NCI-H1092 treated with DMSO at 0.1 percent for 48 hours (cell line): ENCODE results near the gene SPTLC1.
A peak's percentile ranks its signal among the peaks of the same experiment; 100 is the strongest.
"Not testable (repeated sequence)": the region's sequence is repeated elsewhere in the genome, so short reads cannot be mapped to it uniquely, and the experiment has no call there.

Experiments used
- DNase-seq: peaks from one replicate; lab custom pipeline; 2025; lab: John Stamatoyannopoulos, UW

SPTLC1 gene

GRCh38 chr9:92115071-92115858, at the start of gene SPTLC1:
Gene SPTLC1 (minus strand): TSS chr9:92115413. CDS start chr9:92115370, 43 bp downstream.
- peak; percentile 95 for DNase-seq

- no peak for DNase-seq
Measured at GRCh38 chr9:92164975-92165374, 49.8 kb upstream of the SPTLC1 start.

- DNase-seq = no peak
Measured at GRCh38 chr9:92164490-92164889, 49.3 kb upstream of the SPTLC1 start.

GRCh38 chr9:92163276-92163675, 48.1 kb upstream of the SPTLC1 start:
- DNase-seq = no peak

- DNase-seq = no peak
Measured at GRCh38 chr9:92160786-92161185, 45.6 kb upstream of the SPTLC1 start.

GRCh38 chr9:92159058-92159457, 43.8 kb upstream of the SPTLC1 start:
- DNase-seq = no peak

- DNase-seq = no peak
Measured at GRCh38 chr9:92158097-92158601, 42.9 kb upstream of the SPTLC1 start.

- not testable (repeated sequence) for DNase-seq
Measured at GRCh38 chr9:92155736-92156135, 40.5 kb upstream of the SPTLC1 start.

- DNase-seq = no peak
Measured at GRCh38 chr9:92155221-92155620, 40.0 kb upstream of the SPTLC1 start.

- not testable (repeated sequence) for DNase-seq
Measured at GRCh38 chr9:92153466-92154415, 38.5 kb upstream of the SPTLC1 start.

GRCh38 chr9:92151691-92152393, 36.6 kb upstream of the SPTLC1 start:
- peak; percentile 58 for DNase-seq

GRCh38 chr9:92150501-92151470, 35.6 kb upstream of the SPTLC1 start:
- not testable (repeated sequence) for DNase-seq

- DNase-seq = no peak
Measured at GRCh38 chr9:92147852-92148180, 32.6 kb upstream of the SPTLC1 start.

GRCh38 chr9:92147030-92147851, 32.0 kb upstream of the SPTLC1 start:
- DNase-seq = no peak

- DNase-seq = no peak
Measured at GRCh38 chr9:92146610-92147009, 31.4 kb upstream of the SPTLC1 start.

- not testable (repeated sequence) for DNase-seq
Measured at GRCh38 chr9:92145784-92146183, 30.6 kb upstream of the SPTLC1 start.

- no peak for DNase-seq
Measured at GRCh38 chr9:92142329-92142728, 27.1 kb upstream of the SPTLC1 start.

- DNase-seq = no peak
Measured at GRCh38 chr9:92141144-92142129, 26.2 kb upstream of the SPTLC1 start.

- no peak for DNase-seq
Measured at GRCh38 chr9:92140754-92141143, 25.5 kb upstream of the SPTLC1 start.
